SW 1271 (cell line): Measurements from ENCODE around the gene FNDC1.
A peak's percentile ranks its signal among the peaks of the same experiment; 100 is the strongest.

ENCODE experiments used
- DNase-seq, 2 experiments: peaks; one replicate each; lab custom pipeline; 2025; lab: John Stamatoyannopoulos, UW

FNDC1 gene

DNA sequence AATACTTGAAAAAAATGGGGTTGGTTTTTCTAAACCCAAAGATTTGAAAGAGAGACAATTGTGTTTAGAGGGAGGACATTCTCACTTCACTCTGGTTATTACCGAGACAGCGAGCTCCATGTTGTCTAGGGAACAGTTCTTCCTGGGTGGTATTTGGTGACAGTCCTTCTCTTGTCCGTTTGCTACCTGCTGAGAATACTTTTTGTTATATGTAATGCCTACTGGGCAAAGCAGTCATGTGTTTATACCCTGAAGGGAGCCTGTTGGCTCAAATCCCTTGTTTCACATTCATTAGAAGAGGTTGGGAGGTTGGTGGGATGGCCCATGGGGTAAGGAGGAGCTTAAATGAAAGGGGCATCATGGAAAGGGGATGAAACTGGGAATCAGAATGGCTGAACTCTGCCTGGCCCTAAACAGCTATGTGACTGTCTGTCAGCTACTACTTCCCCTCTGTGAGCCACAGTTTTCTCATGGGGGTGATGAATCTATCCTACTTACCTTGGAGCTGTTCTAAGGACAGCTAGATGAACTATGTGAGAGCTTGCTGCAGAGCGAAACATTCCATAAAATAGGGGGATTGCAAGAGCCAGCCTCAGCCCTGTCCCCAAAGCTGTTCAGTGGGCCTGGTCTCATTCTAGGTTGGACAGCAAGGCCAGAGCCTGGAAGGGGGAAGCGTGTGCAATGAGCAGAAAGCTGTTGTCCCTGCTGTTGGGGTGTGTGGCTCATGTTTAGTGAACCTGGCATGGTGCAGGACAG, 43.5 kb downstream of the FNDC1 start:
- DNase-seq = no peak

DNA sequence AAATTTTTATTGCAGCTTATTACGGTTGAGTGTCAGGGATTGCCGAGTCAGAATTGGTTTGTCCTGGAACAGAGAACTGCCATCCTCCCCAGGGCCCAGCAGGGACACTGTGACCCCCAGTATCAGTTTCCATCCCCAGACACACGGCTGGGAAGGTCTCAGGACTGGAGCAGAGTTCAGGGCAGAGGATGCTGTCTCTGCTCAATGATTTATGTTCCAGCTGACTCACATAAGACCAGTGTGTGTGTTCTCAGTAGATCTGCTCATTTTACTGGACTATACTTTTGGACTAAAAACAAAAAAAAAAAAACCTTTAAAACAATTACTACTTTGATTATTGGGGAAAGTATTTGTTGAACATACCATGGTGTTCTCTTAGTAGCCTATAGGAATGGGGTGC, 44.2 kb downstream of the FNDC1 start:
- no peak for DNase-seq

DNA sequence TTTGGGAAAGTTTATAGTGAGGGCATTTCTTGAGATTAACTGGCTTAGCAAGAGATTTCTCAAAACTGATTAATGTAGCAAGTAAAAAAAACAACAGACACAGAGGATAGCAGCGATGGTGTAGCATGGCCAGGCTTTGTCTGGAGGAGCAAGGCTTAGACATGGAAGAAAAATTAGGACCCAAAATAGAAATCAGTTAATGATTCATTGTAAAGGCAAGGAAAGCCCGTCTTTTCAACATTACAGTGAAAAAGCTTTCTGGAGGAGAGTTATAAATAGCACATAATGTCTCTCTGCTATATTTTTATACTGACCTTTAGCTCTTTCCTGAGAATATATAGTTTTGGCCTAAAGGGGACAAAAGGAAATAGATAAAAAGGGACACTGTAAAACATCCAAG, 45.1 kb downstream of the FNDC1 start:
- no peak for DNase-seq

DNA sequence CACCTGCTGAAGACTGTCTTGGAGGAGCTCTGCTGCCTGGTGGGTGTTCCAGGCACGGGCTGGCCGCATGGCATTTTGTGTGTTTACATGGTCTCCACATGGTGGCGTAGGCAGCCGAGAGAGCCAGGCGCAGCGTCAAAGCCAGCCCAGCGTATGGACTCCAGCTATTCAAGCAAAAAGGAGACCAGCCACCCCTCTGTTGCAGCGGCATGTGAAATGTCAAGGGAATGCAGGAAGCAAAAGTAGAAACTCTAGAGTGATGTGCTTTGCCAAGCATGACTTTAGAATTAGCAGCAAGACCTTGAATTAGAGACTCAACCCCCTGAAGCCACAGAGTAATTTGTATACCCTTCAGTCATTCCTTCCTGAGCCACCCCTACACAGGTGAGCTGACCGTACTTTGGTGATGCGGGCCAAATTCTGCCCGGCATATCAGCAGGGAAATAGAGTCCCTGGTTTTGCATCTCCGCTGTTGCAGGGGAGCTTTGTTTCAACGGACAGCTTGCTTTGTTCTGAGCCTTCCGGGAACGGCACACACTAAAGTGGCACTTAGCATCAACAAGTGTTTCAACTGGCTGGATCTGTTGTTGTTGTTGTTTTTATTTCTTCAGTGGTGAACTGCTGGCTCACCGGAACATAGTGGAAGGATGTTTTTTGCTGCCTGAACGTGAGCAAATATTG, 48.5 kb downstream of the FNDC1 start:
- no peak for DNase-seq

DNA sequence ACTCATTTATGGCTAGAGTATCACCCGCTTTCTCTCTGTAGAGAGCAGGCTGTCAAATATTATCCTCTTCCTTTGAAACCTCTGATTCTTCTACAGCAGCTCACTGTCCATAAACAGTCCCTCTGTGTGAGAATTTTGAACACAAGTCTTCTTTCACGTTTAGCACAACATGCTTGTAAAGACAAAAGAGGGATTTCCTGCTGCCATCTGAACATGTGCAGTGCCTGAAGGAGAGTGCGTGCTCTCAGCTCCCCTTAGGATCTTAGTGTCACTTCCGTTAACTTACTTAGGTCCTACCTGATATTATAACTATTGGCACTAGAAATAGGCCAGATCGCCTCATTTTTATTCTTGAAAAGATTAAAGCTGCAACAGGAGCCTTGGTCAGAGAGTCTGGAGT, 50.9 kb downstream of the FNDC1 start:
- no peak for DNase-seq

DNA sequence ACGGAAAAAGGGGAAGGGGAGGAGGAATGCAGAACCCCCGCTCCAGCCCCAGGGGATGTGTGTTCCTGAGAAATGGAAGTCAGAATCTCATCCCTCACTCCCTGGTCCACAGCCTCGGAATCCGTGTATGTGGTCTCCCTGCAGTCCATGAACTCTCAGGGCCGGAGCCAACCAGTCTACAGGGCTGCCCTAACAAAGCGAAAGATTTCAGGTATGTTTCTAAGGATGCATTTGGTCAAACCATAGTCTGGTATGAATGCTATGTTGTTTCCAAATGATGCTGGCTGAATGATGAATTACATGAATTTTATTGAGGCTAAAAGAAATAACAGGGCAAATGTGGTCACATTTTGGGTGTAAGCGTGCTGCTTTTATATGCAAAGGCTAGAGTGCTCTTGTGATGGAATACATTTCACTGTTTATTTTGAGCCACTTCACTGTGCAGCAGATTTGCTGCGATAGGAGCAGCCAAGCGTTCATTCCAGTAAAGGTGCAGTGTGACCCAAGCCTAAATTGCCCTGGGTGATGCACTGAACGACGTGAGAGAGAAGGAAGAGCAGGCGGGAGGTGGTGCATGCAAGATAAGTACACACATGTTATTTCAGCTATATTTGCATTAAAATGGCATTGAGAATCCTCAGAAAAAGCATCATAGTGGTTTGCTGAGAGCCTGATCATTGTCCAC, 52.4 kb downstream of the FNDC1 start:
- no peak for DNase-seq

DNA sequence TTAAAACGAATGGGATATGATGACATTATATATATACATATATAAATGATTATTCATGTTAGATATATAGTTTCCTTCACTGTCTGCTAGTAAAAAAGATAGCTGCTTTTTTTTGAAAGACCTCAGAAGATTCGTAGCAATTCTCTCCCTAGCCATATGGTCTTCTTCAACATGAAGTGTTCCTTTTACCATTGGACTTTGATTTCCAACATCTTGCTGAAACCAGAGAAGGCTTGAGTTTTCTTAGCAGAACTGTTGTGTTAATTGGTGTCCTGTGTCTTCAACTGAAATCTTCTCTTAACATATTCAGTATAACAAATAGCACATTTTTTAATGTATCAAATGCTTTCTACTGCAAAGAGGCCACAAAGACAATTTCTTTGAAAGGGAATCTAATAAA, 55.3 kb downstream of the FNDC1 start:
- DNase-seq = no peak

DNA sequence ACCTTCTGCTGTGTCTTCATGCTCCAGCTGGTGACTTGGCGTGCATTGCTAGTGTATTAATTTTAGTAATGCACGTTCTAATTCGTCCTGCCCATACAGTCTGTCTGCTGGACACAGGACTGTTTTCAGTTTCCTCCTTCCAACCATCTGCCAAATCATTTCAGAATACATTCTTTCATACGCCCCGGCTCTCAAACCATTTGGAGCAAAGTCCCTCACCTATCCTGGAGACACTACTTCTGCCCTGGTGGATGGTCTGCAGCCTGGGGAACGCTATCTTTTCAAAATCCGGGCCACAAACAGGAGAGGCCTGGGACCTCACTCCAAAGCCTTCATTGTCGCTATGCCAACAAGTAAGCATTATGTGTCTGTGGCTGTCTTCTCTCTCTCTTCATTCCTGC, 60.5 kb downstream of the FNDC1 start:
- DNase-seq = no peak

DNA sequence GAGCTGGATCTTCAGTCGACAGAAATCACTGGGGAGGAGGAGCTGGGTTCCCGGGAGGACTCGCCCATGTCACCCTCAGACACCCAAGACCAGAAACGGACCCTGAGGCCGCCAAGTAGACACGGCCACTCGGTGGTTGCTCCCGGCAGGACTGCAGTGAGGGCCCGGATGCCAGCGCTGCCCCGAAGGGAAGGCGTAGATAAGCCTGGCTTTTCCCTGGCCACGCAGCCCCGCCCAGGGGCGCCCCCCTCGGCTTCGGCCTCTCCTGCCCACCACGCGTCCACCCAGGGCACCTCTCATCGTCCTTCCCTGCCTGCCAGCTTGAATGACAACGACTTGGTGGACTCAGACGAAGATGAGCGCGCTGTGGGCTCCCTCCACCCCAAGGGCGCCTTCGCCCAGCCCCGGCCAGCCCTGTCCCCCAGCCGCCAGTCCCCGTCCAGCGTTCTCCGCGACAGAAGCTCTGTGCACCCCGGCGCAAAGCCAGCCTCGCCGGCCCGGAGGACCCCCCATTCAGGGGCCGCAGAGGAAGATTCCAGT, 63.0 kb downstream of the FNDC1 start:
- DNase-seq = no peak

DNA sequence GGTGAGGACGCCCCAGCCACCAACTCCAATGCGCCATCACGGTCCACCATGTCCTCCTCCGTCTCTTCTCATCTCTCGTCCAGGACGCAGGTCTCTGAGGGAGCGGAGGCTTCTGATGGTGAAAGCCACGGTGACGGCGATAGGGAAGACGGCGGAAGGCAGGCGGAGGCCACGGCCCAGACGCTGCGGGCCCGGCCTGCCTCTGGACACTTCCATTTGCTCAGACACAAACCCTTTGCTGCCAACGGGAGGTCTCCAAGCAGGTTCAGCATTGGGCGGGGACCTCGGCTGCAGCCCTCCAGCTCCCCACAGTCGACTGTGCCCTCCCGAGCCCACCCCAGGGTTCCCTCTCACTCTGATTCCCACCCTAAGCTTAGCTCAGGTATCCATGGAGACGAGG, 63.6 kb downstream of the FNDC1 start:
- DNase-seq = no peak

DNA sequence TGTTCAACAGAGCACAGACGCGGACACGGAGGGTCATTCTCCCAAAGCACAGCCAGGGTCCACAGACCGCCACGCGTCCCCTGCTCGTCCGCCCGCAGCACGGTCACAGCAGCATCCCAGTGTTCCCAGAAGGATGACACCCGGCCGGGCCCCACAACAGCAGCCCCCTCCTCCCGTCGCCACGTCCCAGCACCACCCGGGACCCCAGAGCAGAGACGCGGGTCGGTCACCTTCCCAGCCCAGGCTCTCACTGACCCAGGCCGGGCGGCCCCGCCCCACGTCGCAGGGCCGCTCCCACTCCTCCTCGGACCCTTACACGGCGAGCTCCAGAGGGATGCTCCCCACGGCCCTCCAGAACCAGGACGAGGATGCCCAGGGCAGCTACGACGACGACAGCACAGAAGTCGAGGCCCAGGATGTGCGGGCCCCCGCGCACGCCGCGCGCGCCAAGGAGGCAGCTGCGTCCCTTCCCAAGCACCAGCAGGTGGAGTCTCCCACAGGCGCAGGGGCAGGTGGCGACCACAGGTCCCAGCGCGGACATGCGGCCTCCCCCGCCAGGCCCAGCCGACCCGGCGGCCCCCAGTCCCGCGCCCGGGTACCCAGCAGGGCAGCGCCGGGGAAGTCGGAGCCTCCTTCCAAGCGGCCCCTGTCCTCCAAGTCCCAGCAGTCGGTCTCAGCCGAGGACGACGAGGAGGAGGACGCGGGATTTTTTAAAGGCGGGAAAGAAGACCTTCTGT, 64.3 kb downstream of the FNDC1 start:
- no peak for DNase-seq

DNA sequence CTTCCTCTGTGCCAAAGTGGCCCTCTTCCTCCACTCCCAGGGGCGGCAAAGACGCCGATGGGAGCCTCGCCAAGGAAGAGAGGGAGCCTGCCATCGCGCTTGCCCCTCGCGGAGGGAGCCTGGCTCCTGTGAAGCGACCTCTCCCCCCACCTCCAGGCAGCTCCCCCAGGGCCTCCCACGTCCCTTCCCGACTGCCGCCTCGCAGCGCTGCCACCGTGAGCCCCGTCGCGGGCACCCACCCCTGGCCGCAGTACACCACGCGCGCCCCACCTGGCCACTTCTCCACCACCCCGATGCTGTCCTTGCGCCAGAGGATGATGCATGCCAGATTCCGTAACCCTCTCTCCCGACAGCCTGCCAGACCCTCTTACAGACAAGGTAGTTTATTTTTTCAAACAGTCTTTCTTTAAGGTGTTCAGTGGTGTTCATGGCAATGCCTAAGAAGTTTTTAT, 64.9 kb downstream of the FNDC1 start:
- DNase-seq = no peak

DNA sequence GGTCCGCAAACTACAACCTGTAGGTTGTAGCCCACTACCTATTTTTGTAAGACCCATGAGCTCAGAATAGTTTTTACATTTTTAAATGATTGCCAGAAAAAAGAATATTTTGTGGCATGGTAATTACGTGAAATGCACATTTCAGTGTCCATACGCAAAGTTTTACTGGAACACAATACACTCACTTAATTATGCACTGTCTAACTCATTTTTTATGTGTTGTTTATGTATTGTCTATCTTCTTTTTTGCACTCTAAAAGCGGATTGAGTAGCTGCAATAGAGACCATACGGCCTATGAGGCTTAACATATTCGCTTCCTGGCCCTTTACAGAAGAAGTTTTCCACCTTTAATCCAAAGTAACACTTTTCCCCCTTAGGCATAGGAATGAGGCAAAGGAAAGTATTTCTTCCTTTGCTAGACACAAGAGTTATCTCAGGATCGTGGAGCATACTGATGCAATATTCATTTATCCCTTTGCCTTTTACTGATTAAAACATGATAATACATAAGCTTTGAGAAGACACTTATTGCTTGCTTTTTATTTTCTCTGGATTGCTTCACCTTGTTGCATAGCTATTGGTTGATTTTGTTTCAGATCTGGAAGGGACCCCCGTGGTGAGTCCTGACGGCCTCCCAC, 69.8 kb downstream of the FNDC1 start:
- no peak for DNase-seq

DNA sequence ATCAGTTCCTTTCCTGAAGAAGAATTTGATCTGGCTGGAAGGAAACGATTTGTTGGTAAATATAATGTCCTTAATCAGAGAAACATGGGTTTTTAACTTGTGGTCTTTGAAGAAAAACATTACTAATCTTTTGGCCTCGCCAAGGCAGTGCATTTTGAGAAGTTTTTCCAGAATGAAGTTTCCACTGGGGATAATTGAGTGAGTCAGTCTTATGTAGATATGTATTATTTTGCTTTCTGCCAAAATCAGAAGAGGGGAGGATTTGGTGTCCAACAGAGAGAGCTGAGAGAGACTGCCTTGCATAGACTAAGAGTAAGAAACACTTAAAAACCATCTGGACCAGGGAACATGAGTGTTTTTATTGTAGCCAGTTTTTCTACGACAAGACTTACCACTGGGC, 79.9 kb downstream of the FNDC1 start:
- DNase-seq = no peak

DNA sequence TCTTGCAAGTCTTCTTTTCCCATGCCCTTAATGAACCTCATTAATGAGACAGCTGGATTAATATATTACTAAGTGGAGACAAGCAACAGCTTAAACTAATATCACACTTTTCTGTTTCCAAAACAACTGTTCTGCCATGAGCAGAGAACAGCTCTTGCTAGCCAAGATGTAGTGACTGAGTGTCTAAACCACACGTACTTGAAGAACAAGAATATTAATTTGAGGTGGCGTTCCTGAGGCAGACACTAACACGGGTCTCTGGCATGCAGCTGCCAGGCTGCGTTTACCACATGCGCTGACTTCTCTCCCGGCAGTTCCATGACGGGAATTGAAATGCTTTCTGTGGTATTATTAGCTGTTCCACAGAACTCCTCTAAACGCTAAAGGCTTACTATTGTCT, 80.6 kb downstream of the FNDC1 start:
- no peak for DNase-seq

DNA sequence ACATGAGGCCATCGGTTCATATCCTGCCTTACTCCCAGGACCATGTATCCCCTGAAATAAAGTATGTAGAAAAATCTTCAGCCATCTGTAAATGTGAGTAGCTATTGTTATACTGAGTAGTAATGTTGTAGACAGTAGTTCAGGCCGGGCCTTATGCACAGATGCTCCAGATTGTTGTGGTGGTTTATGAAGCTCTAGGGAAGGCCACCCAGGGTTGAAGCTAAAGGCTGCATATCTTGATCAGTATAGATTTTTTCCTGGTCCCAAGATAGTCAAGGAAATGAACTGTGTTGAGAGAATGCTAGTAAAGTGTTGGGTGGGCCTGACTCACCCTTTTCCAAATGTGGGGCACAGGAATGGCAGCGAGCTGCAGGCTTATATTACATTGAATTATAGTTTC, 81.4 kb downstream of the FNDC1 start:
- DNase-seq = no peak

DNA sequence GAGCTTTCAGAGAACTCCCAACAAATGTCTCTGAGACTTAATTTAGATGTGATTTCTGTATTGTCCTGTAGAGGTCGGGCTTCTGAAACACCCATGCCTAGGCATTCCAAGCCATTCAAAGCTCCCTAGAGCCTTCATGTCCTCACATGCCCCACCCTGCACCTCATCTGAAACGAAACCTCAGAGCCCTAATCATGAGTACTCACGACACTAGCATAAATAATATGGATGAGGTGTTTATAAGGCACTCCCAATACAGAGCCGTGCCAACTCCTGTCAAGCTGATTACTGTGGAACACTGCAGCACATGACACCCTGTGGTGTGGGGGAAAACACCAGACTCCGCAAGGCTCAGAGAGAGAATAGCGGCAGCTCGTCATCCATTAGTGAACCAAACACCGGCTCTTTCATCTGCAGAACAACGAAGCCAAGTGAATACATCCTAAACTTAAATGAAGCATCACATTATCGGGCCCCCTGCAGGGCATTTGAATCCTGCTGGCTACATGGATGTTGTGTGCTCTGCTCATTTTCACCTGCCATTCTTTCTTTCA, 83.8 kb downstream of the FNDC1 start:
- DNase-seq = peak in 1 of 2 experiments; percentile 36

DNA sequence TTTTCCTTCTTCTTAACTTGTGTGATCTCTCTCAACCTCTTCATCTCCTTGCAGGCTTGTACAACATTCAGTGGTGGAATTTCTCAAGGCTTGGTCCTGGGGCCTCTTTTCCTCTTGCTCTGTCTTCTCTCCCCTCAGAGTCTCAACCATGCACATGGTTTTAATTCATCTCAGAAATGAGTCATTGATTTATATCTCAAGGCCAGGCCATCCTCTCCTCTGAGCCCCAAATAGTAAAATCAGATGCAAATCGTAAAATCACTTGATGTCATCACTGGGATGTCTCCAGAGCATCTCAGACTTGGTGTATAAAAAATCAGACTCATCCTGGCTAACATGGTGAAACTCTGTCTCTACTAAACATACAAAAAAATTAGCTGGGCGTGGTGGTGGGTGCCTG, 85.0 kb downstream of the FNDC1 start:
- DNase-seq = no peak

DNA sequence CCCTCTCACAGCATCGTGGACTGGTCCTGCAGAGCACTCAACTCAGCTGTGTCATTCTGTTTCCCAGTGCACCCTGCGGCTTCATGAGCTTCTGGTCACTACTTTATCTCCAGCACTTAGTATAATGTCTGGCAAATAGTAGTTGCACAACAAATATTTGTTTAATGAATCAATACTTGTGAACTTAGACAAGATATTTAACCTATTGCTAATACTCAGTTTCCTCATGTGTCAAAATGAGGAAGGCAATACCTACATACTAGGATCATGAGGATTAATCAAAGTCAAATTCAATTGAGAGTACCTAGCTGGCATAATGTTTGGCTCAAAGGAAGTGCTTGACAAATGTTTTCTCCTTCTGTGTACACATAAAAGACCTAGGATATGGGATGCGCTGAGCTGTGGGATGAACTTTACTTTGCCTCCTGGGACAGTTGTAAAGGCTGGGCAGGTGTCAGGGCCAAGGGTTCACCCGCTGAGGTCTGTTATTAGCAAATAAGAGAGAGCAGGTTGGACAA, 86.3 kb downstream of the FNDC1 start:
- no peak for DNase-seq

DNA sequence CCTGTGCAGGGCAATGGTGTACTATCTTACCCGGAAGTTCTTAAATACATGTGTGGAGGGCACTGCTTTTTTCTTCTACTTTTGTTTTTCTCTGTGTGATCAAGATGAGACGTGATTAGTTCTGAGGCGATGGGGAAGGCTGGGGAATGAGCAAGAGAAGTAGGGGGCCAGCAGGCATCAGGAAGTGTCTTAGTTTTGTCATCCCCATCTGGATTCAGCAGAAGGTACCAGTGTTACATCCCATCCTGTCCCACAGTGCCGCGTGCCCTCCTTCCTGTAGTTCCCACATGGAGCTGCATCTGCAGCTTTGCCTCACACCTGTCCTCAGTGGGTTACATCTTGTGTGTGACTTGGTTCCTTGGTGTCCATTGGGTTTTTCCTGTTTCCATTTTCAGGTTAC, 86.9 kb downstream of the FNDC1 start:
- no peak for DNase-seq

DNA sequence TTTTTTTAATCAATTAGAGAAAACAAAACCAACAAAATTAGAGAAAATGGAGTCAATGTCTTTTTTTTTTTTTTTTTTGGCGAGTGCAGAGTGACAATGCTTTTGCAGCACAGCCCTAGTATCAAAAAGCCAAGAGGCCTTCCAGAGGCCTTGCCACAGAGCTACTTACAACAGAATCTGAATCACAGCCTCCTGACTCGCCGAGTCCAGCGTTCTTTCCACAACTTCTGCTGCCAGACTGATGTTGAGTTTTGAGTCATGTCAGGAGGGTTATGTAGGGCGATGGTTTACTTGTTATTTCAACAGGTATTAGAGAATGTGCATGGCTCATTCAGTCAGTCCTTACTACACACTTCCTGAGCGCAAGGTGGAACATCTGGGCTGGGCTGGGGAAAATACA, 88.6 kb downstream of the FNDC1 start:
- no peak for DNase-seq
